CD4-positive, alpha-beta T cell treated with Interleukin-17A for 4 hours (primary cell): ENCODE data around the gene NSF.
"Not testable (repeated sequence)": the region's sequence is repeated elsewhere in the genome, so short reads cannot be mapped to it uniquely, and the experiment has no call there.

ENCODE experiments used
- DNase-seq: peaks from one replicate; pipeline ENCODE4 v3.0.0-alpha.2; 2020; ENCODE audit warnings: mixed read lengths

Gene NSF

GRCh38 chr17:46590157-46591146 is at the start of gene NSF:
NSF (plus strand) TSS chr17:46590669; CDS start chr17:46590776, 107 bp downstream.
- DNase-seq = not testable (repeated sequence)

- not testable (repeated sequence) for DNase-seq
Measured at GRCh38 chr17:46548607-46549006, 41.9 kb upstream of the NSF start.

GRCh38 chr17:46559155-46559554 is 31.3 kb upstream of the NSF start:
- DNase-seq = not testable (repeated sequence)

DNA sequence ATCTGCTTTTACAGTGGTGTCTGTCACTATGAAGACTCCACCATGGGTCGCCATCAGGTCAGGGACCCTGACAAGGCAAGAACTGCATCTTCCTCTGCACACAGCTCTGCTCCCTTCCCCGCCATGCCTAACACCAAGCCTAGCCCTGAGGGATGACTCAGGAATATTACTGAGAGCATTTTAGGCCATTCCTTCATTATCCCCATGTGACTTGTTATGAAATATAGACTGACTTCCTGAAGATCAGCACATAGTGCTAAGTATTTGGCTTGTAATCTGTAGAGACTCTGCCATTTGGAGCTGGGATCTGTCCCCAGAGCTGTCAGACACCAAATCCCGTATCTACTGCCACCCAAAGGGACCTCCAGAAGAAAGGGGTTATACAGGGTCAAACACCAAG is 30.4 kb upstream of the NSF start:
- DNase-seq = not testable (repeated sequence)

GRCh38 chr17:46566284-46566683 is 24.2 kb upstream of the NSF start:
- DNase-seq = not testable (repeated sequence)

- not testable (repeated sequence) for DNase-seq
Measured at GRCh38 chr17:46566980-46567379, 23.5 kb upstream of the NSF start.

- DNase-seq = not testable (repeated sequence)
Measured at GRCh38 chr17:46571796-46572195, 18.7 kb upstream of the NSF start.

DNA sequence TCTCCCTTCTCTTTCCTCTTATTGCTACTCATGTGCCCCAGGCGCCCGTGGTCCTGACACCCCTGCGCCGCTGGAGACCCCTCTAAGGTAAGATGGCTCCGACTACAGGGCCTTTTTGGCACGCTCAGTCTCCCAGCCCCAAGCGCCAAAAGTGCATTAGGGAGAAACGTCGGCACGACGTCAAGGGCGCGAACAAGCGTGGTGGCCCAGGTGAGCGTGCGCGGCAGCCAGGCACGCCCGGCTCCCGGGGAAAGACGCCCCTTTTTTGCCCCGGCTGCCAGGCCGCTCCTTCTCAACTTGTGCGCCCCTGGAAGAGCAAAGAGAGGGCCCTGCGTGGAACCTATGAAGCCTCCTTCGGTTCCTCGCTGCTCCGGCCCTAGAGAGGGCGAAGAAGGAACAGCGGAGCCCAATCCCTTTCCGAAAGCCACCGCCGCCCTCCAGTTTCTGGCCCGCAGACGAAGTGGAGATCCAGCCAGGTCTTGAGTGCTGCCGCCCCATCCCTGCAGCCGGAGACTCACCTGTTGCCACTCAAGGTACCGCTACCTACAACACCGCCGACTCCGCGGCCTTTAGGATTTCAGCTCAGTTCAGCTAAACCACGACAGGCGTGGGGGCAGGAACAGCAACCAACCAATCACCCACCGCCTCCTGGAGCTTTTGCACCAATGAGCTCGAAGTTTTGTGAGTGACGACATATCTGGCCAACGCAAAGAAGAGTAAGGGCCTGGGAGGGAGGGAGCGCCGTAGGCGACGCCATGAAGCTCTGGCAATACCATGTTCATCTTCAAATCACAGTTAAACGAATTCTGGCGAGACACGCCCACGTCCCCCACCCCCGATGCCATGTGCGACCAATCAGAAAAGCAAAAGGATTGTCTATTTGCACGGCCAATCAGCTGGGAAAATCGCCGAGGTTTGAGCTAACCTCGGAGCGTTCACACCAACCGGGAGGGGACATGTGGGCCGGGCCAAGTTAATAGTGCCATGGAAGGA is 11.1 kb upstream of the NSF start, which contains the start of gene ARL17A:
TSS of gene ARL17A (minus strand) at position 609 of the 993 bp plus-strand sequence. CDS start 3,369 bp downstream, outside the sequence.
- not testable (repeated sequence) for DNase-seq

DNA sequence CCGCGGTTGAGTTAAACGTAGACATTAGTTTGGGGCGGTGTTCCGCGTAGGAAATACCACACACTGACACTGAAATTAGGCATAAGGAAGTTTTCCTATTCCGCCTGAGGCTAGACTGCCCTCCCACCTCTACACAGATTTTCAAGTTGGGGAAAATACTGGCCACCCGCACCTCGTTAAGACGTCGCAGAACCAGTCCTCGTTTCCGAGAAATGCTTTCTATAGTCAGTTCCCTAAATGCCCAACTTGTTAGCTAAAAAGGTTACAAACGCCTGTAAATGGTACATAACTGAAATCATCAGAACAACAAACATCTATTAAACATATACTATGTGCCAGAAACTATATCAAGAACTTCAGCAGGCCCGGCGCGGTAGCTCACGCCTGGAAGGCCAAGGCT is 10.4 kb upstream of the NSF start:
- not testable (repeated sequence) for DNase-seq

- DNase-seq = not testable (repeated sequence)
Measured at GRCh38 chr17:46585444-46585843, 5.0 kb upstream of the NSF start.

DNA sequence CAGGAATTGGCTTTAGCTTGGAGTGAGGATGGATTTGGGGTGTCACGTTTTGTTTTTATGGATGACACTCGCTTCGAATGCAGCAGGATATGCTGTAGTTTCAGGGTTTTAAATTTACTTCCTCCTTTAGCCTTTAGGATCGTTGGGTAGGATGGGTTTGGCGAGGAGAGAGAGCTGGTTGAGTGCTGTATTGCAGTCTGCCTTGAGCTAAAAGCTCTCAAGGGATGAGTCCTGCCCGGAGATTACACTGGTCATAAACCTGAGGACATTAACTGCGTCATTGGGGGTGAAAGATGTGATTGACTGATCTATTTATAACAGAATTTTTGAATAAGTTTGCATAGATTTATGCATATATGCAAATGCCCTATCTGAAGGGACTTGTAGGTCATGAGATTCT is 863 bp downstream of the NSF start:
- DNase-seq = not testable (repeated sequence)

DNA sequence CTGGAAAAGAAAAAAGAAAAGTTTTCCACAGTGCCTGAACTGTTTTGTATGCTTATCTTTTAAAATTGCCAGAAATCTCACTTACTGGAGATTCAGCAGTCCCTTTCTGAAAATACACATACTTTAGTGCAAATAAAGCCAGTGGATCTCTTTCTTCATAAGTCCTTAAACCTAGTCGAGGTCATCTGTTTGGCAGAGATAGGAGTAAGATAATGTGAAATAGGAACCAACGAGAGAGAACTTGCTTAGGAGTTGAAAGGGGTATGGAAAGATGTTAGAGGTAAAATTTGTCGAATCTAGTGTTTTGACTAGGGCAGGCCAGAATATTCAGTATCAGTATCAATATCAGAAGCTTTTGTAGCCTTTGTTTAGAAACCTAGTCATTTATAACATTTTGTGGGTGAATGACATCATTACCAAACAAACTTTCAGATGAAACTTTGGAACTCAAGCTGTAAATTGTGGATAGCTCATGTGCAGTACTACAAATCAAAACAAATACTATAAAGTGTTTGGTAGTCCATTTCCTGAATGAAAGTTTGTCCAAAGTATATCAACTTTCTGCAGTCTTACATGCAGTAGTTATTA is 8.0 kb downstream of the NSF start:
- not testable (repeated sequence) for DNase-seq

DNA sequence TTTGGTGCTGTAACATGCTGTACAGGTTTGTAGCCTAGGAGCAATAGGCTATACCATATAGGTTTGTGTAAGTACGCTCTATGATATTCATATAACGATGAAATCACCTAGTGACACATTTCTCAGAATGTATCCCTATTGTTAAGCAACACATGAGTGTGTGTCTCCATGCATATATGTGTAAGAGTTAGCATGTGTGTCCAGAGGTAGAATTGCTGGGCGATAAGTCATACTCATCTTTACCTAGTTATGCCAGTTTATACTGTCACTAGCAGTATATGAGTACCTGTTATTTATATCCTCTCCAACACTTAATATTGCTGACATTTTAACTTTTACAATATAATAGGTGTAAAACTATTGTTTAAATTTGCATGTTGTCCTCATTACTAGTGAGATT is 10.3 kb downstream of the NSF start:
- DNase-seq = not testable (repeated sequence)

- DNase-seq = not testable (repeated sequence)
Measured at GRCh38 chr17:46603125-46603524, 12.7 kb downstream of the NSF start.

DNA sequence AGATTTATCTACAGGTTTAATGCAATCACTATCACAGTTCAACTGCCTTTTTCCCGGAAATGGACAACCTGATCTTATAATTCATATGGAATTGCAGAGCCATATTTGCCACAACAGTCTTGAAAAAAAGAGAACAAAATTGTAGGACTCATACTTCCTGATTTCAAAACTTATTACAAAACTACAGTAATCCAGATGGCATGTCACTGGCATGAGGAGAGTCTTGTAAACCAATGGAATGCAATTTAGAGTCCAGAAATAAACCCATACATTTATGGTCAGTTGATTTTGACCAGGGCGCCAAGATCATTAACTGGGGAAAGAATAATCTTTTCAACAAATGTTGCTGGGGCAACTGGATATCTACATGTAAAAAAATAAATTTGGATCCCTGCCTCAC is 20.8 kb downstream of the NSF start:
- DNase-seq = not testable (repeated sequence)

DNA sequence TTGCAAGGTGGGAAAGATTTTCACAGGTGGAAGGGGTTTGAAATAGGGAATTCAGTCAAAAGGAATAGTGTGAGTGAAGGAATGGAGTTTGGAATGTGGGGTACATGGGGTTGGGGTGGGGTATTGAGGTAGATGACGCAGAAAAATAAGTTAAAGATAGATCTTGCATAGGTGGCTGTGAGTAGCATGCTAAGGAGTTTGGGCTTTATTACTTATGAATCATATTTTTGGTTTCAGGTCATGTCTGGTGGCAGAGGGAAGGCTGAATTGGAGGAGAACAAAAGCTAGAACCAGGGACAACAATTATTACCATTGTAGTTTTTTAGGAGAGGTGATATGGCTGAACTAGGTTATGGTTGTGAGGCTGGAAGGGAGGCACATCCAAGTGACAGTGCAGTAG is 23.4 kb downstream of the NSF start:
- DNase-seq = not testable (repeated sequence)

- DNase-seq = not testable (repeated sequence)
Measured at GRCh38 chr17:46617121-46617520, 26.7 kb downstream of the NSF start.

DNA sequence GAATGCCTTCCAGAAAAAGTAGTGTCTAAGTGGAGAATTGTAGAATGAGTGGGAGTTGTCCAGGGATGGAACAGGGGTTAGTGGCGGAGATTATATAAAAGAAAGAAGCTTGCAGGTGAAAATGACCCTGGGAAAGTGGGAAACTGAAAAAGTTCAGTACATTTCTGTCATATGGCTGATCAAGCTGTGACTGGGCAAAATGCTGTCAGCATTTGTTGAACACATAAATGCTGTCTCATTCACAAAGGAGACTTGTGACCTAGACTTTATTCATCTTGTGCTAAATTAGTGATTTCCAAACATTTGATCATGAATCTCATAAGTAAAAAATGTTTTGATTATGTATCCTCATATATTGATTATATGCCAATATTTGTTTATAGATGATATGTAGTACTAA is 28.5 kb downstream of the NSF start:
- not testable (repeated sequence) for DNase-seq

GRCh38 chr17:46623790-46624189 is 33.3 kb downstream of the NSF start:
- DNase-seq = not testable (repeated sequence)

GRCh38 chr17:46624726-46625125 is 34.3 kb downstream of the NSF start:
- DNase-seq = not testable (repeated sequence)

DNA sequence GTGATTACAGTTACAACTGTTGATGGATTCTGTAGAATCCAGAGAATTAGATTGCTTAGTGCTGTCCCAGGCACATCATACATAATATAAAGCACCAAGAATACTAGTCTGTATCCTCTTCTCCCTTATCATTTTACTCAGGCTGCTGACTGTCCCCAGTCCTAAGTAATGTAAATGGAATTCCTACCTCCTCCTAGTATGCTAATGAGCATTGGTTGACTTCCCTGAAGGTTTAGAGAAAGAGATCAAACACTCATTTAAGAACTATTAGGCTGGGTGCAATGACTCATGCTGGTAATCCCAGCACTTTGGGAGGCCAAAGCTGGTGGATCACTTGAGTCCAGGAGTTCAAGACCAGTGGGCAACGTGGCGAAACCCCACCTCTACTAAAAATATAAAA is 37.0 kb downstream of the NSF start:
- DNase-seq = not testable (repeated sequence)

DNA sequence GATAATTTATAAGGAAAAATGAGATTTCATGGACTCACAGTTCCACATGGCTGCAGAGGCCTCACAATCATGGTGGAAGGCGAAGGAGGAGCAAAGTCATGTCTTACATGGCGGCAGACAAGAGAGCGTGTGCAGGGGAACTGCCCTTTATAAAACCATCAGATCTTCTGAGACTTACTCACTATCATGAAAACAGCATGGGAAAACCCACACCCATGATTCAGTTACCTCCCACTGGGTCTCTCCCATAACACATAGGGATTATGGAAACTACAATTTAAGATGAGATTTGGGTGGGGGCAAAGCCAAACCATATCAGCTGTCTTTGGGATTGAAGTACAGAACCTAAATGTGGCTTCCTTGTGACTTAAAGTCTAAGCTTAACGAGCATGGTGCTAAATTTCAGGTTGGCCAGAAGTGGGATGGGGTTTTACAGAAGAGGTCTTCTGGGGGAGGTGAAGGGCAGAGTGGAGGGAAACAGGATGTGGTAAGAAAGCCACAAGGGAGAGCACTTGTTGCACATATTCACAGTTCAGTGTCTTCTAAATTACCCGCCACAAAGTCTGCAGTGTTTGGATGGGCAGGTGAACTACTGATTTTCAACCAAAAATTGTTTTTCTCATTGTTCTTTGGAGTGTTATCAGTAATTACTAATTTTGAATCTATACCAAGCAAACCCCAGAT is 38.4 kb downstream of the NSF start:
- DNase-seq = not testable (repeated sequence)
